Endodermal cell (in vitro differentiated cells): ENCODE data around the gene CNNM1. TPM values are rescaled to one million over a fixed set of nuclear protein-coding genes. Genes with fewer than 3 reads are reported as not detected.

Source experiments
- DNase-seq: peaks from one replicate; pipeline ENCODE4 v3.0.0-alpha.2; 2017
- H3K27ac ChIP-seq: 2 replicates; pipeline ENCODE4 v1.5.1; 2013; ENCODE audit warnings: mild to moderate bottlenecking, low read depth, low read length, moderate library complexity
- H3K27me3 ChIP-seq: 2 replicates; pipeline ENCODE4 v1.6.1; 2013; ENCODE audit warnings: mild to moderate bottlenecking, low read length, moderate library complexity; ENCODE audit not compliant: insufficient read depth, control insufficient read depth, poor library complexity, severe bottlenecking
- H3K36me3 ChIP-seq: 2 replicates; pipeline ENCODE4 v1.7.0; 2013; ENCODE audit warnings: mild to moderate bottlenecking, low read length, moderate library complexity; ENCODE audit not compliant: control insufficient read depth, insufficient read depth
- H3K4me1 ChIP-seq: one replicate; pipeline ENCODE4 v1.7.0; 2013; ENCODE audit warnings: low read length; ENCODE audit not compliant: control insufficient read depth, insufficient read depth
- H3K4me3 ChIP-seq: 2 replicates; pipeline ENCODE4 v1.5.1; 2013; ENCODE audit warnings: mild to moderate bottlenecking, low read length, moderate library complexity
- H3K9ac ChIP-seq: 2 replicates; pipeline ENCODE4 v1.6.1; 2013; ENCODE audit warnings: mild to moderate bottlenecking, low read length, moderate library complexity; ENCODE audit not compliant: poor library complexity, severe bottlenecking; ENCODE audit errors: extremely low read depth
- H3K9me3 ChIP-seq: 2 replicates; pipeline ENCODE4 v1.6.1; 2013; ENCODE audit warnings: mild to moderate bottlenecking, low read length, moderate library complexity; ENCODE audit not compliant: control insufficient read depth
- H3K27ac Mint-ChIP-seq: 2 replicates; pipeline ENCODE4 v1.8.0; 2020; ENCODE audit warnings: mixed read lengths
- H3K27me3 Mint-ChIP-seq: 2 replicates; pipeline ENCODE4 v1.8.0; 2021; ENCODE audit warnings: mild to moderate bottlenecking, mixed read lengths; ENCODE audit not compliant: insufficient read depth
- H3K36me3 Mint-ChIP-seq: 2 replicates; pipeline ENCODE4 v1.8.0; 2020; ENCODE audit warnings: low read depth, mixed read lengths
- H3K4me1 Mint-ChIP-seq: 2 replicates; pipeline ENCODE4 v1.8.0; 2020; ENCODE audit warnings: mixed read lengths
- H3K4me3 Mint-ChIP-seq: 2 replicates; pipeline ENCODE4 v1.8.0; 2020; ENCODE audit warnings: mild to moderate bottlenecking, moderate library complexity, mixed read lengths
- H3K9me3 Mint-ChIP-seq: 2 replicates; pipeline ENCODE4 v1.8.0; 2020; ENCODE audit warnings: mild to moderate bottlenecking, mixed read lengths
- WGBS, 2 experiments: methylation state at CpG; one replicate each; pipeline versions ENCODE4 v1.1.5 to v1.1.7; 2013; ENCODE audit warnings: missing lambda C conversion rate in 2 of 2, mixed read lengths in 1 of 2; ENCODE audit not compliant: insufficient coverage in 1 of 2, insufficient read length in 1 of 2; 5-methylcytosine and 5-hydroxymethylcytosine counted together
- total RNA-seq, 2 donors: library from RNA; stranded (reverse); fragmentation: NEBNext Ultra II Directional in 1 of 2; extraction: Animal tissue kit (Norgen Biotek cat#: 25700) in 1 of 2; gene quantifications; 2 replicates in 1 of 2; 3 replicates in 1 of 2; pipeline ENCODE4 v1.2.1, GENCODE V29; 2021
- TF ChIP-seq, protein P1 (sequence below): fragments of 200-600 bp; sonication (generic); conservative IDR thresholded peaks from 2 replicates; pipeline ENCODE4 v1.5.0; 2021; ENCODE audit warnings: antibody characterized with exemption, mild to moderate bottlenecking

CNNM1 gene
- total RNA-seq, 2 donors from 2014 or later, result 2.8 to 3.8 TPM

- no peak overlapping the region for H3K4me3 Mint-ChIP-seq
Observed at GRCh38 chr10:99375426-99375825, 46.3 kb downstream of the CNNM1 start.

DNA sequence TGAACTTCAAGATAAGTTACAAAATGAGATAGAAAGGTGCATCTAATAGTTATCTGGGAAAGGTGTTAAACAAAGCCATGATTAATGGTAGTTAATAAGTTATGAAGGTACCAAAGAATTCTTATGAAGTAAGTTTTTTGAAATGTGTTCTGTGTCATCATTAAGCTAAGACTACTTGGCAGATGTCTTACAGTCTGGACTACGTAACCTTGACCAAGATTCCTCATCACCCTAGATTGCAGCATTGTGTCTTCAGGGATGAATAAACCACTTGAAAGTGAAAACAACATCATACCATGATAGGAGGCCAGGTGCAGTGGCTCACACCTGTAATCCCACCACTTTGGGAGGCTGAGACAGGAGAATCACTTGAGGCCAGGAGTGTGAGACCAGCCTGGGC is 53.0 kb downstream of the CNNM1 start:
- Mint-ChIP-seq H3K9me3 (peaks cover 2% of the 10 kb centered on the region), H3K27ac (no peak overlapping the region), H3K36me3 (peaks cover 17% of the 10 kb centered on the region), H3K4me1 (peaks cover 5% of the 10 kb centered on the region), H3K27me3 (peaks cover 3% of the 10 kb centered on the region), H3K4me3 (no peak overlapping the region)
- Histone ChIP-seq H3K4me3 (no peak overlapping the region), H3K27ac (no peak overlapping the region), H3K9ac (no peak overlapping the region), H3K27me3 (no peaks in the 10 kb centered on the region), H3K4me1 (no peaks in the 10 kb centered on the region), H3K9me3 (no peaks in the 10 kb centered on the region), H3K36me3 (peaks cover 21% of the 10 kb centered on the region)
- TF ChIP-seq, protein P1, sequence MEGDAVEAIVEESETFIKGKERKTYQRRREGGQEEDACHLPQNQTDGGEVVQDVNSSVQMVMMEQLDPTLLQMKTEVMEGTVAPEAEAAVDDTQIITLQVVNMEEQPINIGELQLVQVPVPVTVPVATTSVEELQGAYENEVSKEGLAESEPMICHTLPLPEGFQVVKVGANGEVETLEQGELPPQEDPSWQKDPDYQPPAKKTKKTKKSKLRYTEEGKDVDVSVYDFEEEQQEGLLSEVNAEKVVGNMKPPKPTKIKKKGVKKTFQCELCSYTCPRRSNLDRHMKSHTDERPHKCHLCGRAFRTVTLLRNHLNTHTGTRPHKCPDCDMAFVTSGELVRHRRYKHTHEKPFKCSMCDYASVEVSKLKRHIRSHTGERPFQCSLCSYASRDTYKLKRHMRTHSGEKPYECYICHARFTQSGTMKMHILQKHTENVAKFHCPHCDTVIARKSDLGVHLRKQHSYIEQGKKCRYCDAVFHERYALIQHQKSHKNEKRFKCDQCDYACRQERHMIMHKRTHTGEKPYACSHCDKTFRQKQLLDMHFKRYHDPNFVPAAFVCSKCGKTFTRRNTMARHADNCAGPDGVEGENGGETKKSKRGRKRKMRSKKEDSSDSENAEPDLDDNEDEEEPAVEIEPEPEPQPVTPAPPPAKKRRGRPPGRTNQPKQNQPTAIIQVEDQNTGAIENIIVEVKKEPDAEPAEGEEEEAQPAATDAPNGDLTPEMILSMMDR, result no peak
- 95% methylated on average over 1 of the region's 1 CpG; no CpG with 5 or more reads in 1 of the 2 experiments for WGBS, 2 experiments
- no peak for DNase-seq

More at GRCh38 chr10:99375426-99375825, 46.3 kb downstream of the CNNM1 start:
- H3K9me3 Mint-ChIP-seq, result peaks cover 2% of the 10 kb centered on the region
- H3K4me1 Mint-ChIP-seq, result peaks cover 9% of the 10 kb centered on the region
- Histone ChIP-seq H3K9me3 (no peaks in the 10 kb centered on the region), H3K4me3 (no peak overlapping the region), H3K27ac (no peak overlapping the region), H3K36me3 (peaks cover 23% of the 10 kb centered on the region), H3K9ac (no peak overlapping the region), H3K4me1 (peaks cover 8% of the 10 kb centered on the region), H3K27me3 (peaks cover 5% of the 10 kb centered on the region)
- peaks cover 14% of the 10 kb centered on the region for H3K36me3 Mint-ChIP-seq
- DNase-seq, result no peak
- peaks cover 19% of the 10 kb centered on the region for H3K27me3 Mint-ChIP-seq
- TF ChIP-seq, protein P1, result no peak
- H3K27ac Mint-ChIP-seq, result no peak overlapping the region

- 88 to 93% methylated on average over 3 to 4 of the region's 4 CpGs for WGBS, 2 experiments
- Histone ChIP-seq H3K36me3 (peaks cover 4% of the 10 kb centered on the region), H3K9ac (no peak overlapping the region), H3K27ac (no peak overlapping the region), H3K27me3 (no peaks in the 10 kb centered on the region), H3K9me3 (no peaks in the 10 kb centered on the region), H3K4me1 (peaks cover 13% of the 10 kb centered on the region), H3K4me3 (no peak overlapping the region)
- H3K9me3 Mint-ChIP-seq, result no peaks in the 10 kb centered on the region
- peaks cover 27% of the 10 kb centered on the region for H3K4me1 Mint-ChIP-seq
- DNase-seq, result no peak
- no peak overlapping the region for H3K27ac Mint-ChIP-seq
- no peak overlapping the region for H3K4me3 Mint-ChIP-seq
- H3K27me3 Mint-ChIP-seq, result no peaks in the 10 kb centered on the region
- TF ChIP-seq, protein P1, result no peak
- H3K36me3 Mint-ChIP-seq, result no peaks in the 10 kb centered on the region
Observed at GRCh38 chr10:99387071-99387470, 57.9 kb downstream of the CNNM1 start.
